Measurements from ENCODE around the gene TENT5A.

The TENT5A gene

DNA sequence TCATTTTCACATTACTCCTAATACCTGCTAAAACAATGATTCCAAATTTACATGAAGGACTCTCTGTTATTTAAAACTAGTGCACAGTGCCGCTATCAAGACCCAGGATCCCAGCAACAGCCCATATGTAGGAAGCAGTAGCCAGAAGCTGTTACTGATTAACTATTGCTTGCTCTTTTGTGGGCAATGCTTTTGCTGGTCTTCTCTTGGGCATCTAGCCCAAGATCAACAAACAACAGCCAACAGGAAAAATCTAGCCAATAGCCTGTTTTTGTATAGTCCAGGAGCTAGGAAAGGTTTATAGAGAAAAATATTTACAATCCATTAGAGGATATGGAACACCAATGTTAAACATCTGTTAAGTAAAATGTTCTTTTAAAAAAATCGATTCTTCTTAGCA, 22.1 kb upstream of the TENT5A start:
- TF ChIP-seq, protein P1, sequence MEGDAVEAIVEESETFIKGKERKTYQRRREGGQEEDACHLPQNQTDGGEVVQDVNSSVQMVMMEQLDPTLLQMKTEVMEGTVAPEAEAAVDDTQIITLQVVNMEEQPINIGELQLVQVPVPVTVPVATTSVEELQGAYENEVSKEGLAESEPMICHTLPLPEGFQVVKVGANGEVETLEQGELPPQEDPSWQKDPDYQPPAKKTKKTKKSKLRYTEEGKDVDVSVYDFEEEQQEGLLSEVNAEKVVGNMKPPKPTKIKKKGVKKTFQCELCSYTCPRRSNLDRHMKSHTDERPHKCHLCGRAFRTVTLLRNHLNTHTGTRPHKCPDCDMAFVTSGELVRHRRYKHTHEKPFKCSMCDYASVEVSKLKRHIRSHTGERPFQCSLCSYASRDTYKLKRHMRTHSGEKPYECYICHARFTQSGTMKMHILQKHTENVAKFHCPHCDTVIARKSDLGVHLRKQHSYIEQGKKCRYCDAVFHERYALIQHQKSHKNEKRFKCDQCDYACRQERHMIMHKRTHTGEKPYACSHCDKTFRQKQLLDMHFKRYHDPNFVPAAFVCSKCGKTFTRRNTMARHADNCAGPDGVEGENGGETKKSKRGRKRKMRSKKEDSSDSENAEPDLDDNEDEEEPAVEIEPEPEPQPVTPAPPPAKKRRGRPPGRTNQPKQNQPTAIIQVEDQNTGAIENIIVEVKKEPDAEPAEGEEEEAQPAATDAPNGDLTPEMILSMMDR (IDR thresholded peaks at IDR 0.05; ENCODE audit: insufficient read depth, low read length, missing control alignments): no peak
- CTCF ChIA-PET: no interaction called here
- POLR2A ChIA-PET: no interaction called here
- no peak for DNase-seq (ENCODE audit: low read depth, low spot score)
- H3K4me3 ChIP-seq (ENCODE audit: low read depth, low read length): no peak overlapping the region

DNA sequence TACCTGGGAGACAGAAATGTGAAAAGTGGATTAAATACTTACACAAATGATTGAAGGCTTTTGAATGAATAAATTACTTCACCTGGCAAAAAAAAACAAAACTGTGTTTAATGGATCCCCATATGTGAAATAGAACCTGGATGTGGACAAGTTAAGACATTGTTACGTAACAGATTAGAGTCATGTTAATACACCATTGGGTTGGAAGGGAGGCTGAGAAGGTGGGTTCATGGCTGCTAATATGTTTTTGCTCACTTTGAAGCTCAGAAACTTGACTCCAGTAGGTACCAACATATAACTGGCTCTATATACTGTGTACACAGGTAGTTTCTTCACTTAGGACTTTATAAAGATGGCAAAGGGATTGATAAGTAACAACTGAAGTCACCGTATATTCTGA, 21.4 kb upstream of the TENT5A start:
- POLR2A ChIA-PET: no interaction called here
- TF ChIP-seq, protein P1 (IDR thresholded peaks at IDR 0.05; ENCODE audit: insufficient read depth, low read length, missing control alignments): no peak
- DNase-seq (ENCODE audit: low read depth, low spot score): no peak
- no peak overlapping the region for H3K4me3 ChIP-seq (ENCODE audit: low read depth, low read length)
- CTCF ChIA-PET: no interaction called here

DNA sequence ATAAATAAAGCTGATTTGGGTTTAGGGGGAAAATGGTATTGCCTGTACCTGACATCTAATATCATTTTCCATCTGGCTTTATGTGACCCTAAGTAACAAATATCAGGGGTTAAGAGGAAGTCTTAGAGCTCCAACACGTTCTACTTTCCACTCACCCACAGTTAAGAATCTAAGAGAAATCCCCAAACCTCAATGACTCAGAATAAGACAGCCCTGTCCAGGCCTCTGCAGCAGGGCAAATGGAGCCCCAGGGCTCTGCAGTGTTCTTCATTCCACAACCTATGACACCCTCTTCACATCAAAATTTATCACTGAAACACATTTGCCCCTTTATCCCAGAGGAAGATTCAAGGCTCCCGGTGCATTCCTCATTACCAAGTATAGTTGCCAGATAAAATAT, 20.3 kb upstream of the TENT5A start:
- no peak overlapping the region for H3K4me3 ChIP-seq (ENCODE audit: low read depth, low read length)
- POLR2A ChIA-PET: interaction anchor here (1.0 kb wide), 1 partner anchor 20 kb away, joined by 4 read pairs; no protein-coding TSS in a partner anchor
- TF ChIP-seq, protein P1 (IDR thresholded peaks at IDR 0.05; ENCODE audit: insufficient read depth, low read length, missing control alignments): no peak
- CTCF ChIA-PET: interaction anchor here (1.1 kb wide), 1 partner anchor 11 kb away, joined by 3 read pairs; no protein-coding TSS in a partner anchor
- peak; percentile 46 for DNase-seq (ENCODE audit: low read depth, low spot score)

DNA sequence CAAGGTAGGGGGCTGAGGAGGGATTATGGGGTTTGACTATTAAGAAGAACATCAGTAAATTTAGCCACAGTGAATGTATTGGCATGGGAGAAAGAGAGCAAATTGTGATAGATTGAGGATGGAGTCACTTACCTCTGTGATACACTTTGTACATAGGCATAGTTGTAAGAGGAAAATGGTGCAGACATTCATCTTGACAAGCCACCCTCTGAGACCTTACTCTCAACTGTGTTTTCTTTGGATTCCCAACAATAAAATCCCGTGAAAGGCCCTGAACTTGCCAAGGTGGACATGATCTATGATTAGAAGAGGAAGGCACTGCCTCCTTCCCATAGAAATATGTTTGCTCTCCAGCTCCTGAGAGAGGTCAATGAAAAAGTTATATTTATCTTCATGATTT, 18.6 kb upstream of the TENT5A start:
- H3K4me3 ChIP-seq (ENCODE audit: low read depth, low read length): no peak overlapping the region

DNA sequence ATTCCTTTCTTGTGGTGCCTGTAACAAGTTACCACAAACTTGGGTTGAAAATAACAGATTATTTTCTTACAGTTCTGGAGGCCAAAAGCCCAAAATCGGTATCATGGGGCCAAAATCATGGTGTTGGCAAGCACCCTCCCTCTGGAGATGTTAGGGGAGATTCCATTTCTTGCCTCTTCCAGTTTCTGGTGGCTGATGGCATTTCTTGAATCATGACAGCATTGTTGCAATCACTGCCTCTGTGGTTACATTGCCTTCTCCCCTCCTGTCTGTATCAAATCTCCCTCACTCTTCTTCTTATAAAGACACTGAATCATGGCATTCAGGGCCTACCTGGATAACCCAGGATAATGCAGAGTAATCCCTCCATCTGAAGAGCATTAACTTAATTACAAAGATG, 17.9 kb upstream of the TENT5A start:
- CTCF ChIA-PET: no interaction called here
- POLR2A ChIA-PET: no interaction called here
- no peak overlapping the region for H3K4me3 ChIP-seq (ENCODE audit: low read depth, low read length)
- TF ChIP-seq, protein P1 (IDR thresholded peaks at IDR 0.05; ENCODE audit: insufficient read depth, low read length, missing control alignments): no peak
- DNase-seq (ENCODE audit: low read depth, low spot score): no peak

More for the DNA sequence above, 18.6 kb upstream of the TENT5A start:
- ChIA-PET CTCF (no interaction called here), POLR2A (no interaction called here)
- TF ChIP-seq, protein P1 (IDR thresholded peaks at IDR 0.05; ENCODE audit: insufficient read depth, low read length, missing control alignments): no peak
- no peak for DNase-seq (ENCODE audit: low read depth, low spot score)

DNA sequence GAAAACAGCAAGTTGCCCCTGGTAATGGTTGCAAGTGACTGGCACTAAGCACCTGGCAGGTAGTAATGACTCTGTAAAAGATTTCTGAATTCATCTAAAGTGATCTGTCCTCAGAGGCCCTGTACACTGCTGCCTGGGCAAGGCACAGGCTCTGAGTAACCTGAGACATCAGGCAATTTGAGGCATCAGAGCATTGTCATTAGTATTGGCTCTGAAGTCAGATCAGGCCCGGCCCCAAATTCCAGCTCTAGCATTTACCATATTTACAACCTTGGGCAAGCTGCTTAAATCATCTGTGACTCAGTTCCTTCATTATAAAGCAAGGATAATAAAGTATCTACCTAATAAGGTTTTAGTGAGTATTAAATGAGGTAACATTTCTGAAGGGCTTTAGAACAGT, 17.3 kb upstream of the TENT5A start:
- H3K4me3 ChIP-seq (ENCODE audit: low read depth, low read length): no peak overlapping the region
- TF ChIP-seq, protein P1 (IDR thresholded peaks at IDR 0.05; ENCODE audit: insufficient read depth, low read length, missing control alignments): no peak
- ChIA-PET CTCF (no interaction called here), POLR2A (no interaction called here)
- DNase-seq (ENCODE audit: low read depth, low spot score): no peak

Data from AG04449 (cell line).